ENCODE data around the gene ZFHX2.
"Not testable (repeated sequence)": the region's sequence is repeated elsewhere in the genome, so short reads cannot be mapped to it uniquely, and the experiment has no call there.

Gene ZFHX2

DNA sequence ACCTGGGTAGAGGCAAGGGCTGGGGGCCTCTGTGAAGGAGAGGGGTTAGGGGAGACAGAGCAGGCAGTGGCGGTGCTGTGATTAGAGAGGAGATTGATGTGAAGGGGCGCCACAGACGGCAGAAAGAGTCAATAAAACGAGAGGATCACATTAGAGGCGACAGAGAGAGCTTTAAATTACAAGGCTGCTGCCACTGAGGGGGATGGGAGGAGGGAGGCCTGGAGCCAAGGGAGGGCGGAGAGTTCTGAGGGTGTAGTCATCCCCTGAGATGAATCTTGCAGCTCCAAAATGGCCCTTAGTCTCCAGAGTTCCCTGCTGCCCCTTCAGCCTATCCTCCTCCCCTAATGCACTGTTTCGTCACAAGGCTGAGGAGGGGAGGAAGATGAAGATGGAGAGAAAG lies 12.8 kb downstream of the ZFHX2 start:
- no peak overlapping the region for H3K4me3 ChIP-seq (ENCODE audit: low read length in 2 of 2)
- no peak overlapping the region for H3K27ac ChIP-seq (ENCODE audit: low read length)
- H3K9ac ChIP-seq (ENCODE audit: low read length in 2 of 2): no peak overlapping the region
- no peaks in the 10 kb centered on the region for H3K36me3 ChIP-seq (ENCODE audit: control insufficient read depth in 2 of 2, insufficient read depth in 2 of 2, low read length in 2 of 2)
- H3K27me3 ChIP-seq (ENCODE audit: control insufficient read depth in 1 of 2, insufficient read depth in 2 of 2, low read length in 2 of 2): no peaks in the 10 kb centered on the region
- peaks cover 2% of the 10 kb centered on the region for H3K4me1 ChIP-seq (ENCODE audit: control insufficient read depth, insufficient read depth, low read length)
- H3K9me3 ChIP-seq (ENCODE audit: control insufficient read depth in 2 of 2, low read length in 2 of 2): no peaks in the 10 kb centered on the region

DNA sequence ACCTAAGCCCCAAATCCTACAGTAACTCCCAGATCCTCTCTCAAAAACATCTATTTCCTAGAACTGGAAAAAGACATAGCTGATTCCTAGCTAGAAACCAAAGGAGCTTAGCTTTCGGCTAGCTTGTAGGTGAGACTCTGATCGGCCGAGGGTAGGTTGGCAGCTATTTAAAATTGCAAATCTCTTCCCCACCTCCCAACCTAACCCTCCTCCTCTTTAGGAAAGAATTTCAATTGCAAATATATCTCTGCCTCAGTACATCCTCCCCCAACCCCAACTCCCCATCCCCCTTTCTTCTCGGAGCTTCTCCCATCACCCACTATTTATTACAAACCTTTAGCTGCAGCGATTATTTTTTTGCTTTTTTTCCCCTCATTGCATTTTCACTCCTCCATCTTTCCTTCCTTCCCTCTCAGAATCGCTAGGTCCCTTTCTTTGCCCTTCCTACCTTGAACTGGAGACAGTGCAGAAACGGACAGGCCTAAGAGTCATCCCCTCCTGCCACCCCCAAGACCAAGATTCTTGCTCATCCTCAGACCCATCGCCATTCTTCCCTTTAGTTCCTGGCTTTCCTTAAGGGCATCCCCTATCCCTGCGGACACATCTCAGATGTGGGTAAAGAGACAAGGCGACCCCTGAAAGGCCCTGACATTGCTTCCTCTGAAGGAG lies 13.4 kb downstream of the ZFHX2 start:
- H3K36me3 ChIP-seq (ENCODE audit: control insufficient read depth in 2 of 2, insufficient read depth in 2 of 2, low read length in 2 of 2): no peaks in the 10 kb centered on the region
- no peaks in the 10 kb centered on the region for H3K9me3 ChIP-seq (ENCODE audit: control insufficient read depth in 2 of 2, low read length in 2 of 2)
- H3K4me3 ChIP-seq (ENCODE audit: low read length in 2 of 2): no peak overlapping the region
- no peak overlapping the region for H3K27ac ChIP-seq (ENCODE audit: low read length)
- H3K27me3 ChIP-seq (ENCODE audit: control insufficient read depth in 1 of 2, insufficient read depth in 2 of 2, low read length in 2 of 2): no peaks in the 10 kb centered on the region
- H3K4me1 ChIP-seq (ENCODE audit: control insufficient read depth, insufficient read depth, low read length): peaks cover 2% of the 10 kb centered on the region
- no peak overlapping the region for H3K9ac ChIP-seq (ENCODE audit: low read length in 2 of 2)

DNA sequence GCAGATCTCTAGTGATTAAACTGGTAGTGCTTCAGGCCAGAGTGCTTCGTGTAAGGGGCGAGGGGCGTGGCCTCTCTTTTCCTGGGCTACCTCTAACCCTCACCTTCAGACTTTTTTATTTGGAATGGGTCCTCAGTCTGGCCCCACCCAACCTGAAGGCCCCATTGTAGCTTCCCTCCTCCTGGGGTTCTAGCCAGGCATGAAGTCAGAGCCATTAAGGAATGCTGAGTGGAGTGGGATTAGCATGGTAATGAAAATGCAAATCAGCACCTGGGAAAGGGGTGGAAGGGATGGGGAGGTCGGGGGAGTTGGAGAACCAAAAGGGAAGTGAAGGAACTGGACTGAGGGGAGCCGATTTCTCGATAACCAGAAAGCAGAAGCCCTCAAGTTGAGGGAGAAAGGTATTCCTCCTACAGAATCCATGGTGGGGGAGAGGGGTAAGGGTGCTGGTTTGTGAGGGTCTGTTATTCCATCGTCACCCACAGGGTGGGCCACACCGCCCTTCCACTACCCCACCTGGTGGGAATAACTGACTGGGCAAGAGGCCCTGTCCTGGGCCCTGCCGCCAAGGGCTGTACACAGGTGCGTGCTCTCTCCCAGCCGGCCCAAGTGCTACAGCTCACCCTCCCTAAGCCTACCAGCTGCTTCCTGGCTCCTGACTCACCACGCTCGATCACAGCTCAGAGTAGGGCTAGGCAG lies 14.1 kb downstream of the ZFHX2 start:
- H3K9me3 ChIP-seq (ENCODE audit: control insufficient read depth in 2 of 2, low read length in 2 of 2): no peaks in the 10 kb centered on the region
- H3K27ac ChIP-seq (ENCODE audit: low read length): no peak overlapping the region
- H3K4me3 ChIP-seq (ENCODE audit: low read length in 2 of 2): no peak overlapping the region
- H3K27me3 ChIP-seq (ENCODE audit: control insufficient read depth in 1 of 2, insufficient read depth in 2 of 2, low read length in 2 of 2): no peaks in the 10 kb centered on the region
- no peak overlapping the region for H3K9ac ChIP-seq (ENCODE audit: low read length in 2 of 2)
- H3K4me1 ChIP-seq (ENCODE audit: control insufficient read depth, insufficient read depth, low read length): peaks cover 2% of the 10 kb centered on the region
- H3K36me3 ChIP-seq (ENCODE audit: control insufficient read depth in 2 of 2, insufficient read depth in 2 of 2, low read length in 2 of 2): no peaks in the 10 kb centered on the region

DNA sequence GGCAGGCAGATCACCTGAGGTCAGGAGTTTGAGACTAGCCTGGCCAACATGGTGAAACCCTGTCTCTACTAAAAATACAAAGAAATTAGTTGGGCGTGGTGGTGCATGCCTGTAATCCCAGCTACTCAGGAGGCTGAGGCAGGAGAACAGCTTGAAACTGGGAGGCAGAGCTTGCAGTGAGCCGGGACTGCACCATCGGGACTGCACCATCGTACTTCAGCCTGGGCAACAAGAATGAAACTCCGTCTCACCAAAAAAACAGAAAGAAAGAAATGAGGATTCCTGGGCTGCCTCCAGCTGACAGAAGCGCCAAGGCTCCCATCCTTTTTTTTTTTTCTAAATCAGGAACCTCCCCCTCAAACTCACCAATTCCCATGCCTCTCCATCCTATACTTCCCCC lies 14.7 kb downstream of the ZFHX2 start:
- not testable (repeated sequence) for H3K9ac ChIP-seq (ENCODE audit: low read length in 2 of 2); H3K4me1 ChIP-seq (ENCODE audit: control insufficient read depth, insufficient read depth, low read length); H3K9me3 ChIP-seq (ENCODE audit: control insufficient read depth in 2 of 2, low read length in 2 of 2); H3K27me3 ChIP-seq (ENCODE audit: control insufficient read depth in 1 of 2, insufficient read depth in 2 of 2, low read length in 2 of 2); H3K36me3 ChIP-seq (ENCODE audit: control insufficient read depth in 2 of 2, insufficient read depth in 2 of 2, low read length in 2 of 2); H3K4me3 ChIP-seq (ENCODE audit: low read length in 2 of 2); H3K27ac ChIP-seq (ENCODE audit: low read length)

DNA sequence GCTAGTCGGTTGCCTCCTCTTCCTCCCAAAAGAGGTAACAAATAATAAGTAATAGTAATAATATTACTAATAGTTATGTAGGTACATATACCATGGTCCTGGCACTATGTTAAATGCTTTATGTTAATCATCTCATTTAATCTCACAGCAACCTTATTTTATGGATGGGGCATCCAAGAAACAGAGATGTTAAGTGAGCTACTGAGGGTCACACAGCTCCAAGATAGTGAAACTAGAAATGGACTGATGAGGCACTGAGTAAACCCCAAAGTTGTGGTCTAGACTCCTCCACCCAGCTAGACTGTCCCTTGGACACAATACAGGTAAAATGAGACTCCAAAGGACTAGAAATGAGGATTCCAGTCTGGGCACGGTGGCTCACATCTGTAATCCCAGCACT lies 15.1 kb downstream of the ZFHX2 start:
- Histone ChIP-seq H3K4me1 (ENCODE audit: control insufficient read depth, insufficient read depth, low read length) (peaks cover 2% of the 10 kb centered on the region), H3K27me3 (ENCODE audit: control insufficient read depth in 1 of 2, insufficient read depth in 2 of 2, low read length in 2 of 2) (no peaks in the 10 kb centered on the region), H3K9me3 (ENCODE audit: control insufficient read depth in 2 of 2, low read length in 2 of 2) (no peaks in the 10 kb centered on the region), H3K27ac (ENCODE audit: low read length) (no peak overlapping the region), H3K9ac (ENCODE audit: low read length in 2 of 2) (no peak overlapping the region), H3K4me3 (ENCODE audit: low read length in 2 of 2) (no peak overlapping the region), H3K36me3 (ENCODE audit: control insufficient read depth in 2 of 2, insufficient read depth in 2 of 2, low read length in 2 of 2) (no peaks in the 10 kb centered on the region)

DNA sequence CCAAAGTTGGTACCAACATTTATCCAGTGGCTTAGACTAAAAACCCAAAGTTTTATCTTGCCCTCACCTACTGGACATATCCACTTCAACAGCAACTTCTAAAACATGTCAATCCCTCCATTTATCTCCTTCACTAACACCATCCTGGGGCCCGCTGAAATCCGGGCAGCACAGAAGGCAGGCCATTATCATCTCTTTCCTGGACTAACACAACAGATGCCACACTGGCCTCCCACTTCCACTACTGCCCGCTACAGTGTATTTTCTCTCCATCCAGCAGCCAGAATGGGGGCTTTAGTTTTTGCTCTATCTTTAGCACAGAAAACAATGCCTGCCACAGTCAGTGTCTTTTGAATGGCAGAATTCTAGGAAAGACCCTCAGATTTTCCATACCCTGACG lies 15.6 kb downstream of the ZFHX2 start:
- no peaks in the 10 kb centered on the region for H3K27me3 ChIP-seq (ENCODE audit: control insufficient read depth in 1 of 2, insufficient read depth in 2 of 2, low read length in 2 of 2)
- H3K9me3 ChIP-seq (ENCODE audit: control insufficient read depth in 2 of 2, low read length in 2 of 2): no peaks in the 10 kb centered on the region
- peaks cover 2% of the 10 kb centered on the region for H3K4me1 ChIP-seq (ENCODE audit: control insufficient read depth, insufficient read depth, low read length)
- H3K9ac ChIP-seq (ENCODE audit: low read length in 2 of 2): no peak overlapping the region
- H3K36me3 ChIP-seq (ENCODE audit: control insufficient read depth in 2 of 2, insufficient read depth in 2 of 2, low read length in 2 of 2): no peaks in the 10 kb centered on the region
- H3K4me3 ChIP-seq (ENCODE audit: low read length in 2 of 2): no peak overlapping the region
- H3K27ac ChIP-seq (ENCODE audit: low read length): no peak overlapping the region

DNA sequence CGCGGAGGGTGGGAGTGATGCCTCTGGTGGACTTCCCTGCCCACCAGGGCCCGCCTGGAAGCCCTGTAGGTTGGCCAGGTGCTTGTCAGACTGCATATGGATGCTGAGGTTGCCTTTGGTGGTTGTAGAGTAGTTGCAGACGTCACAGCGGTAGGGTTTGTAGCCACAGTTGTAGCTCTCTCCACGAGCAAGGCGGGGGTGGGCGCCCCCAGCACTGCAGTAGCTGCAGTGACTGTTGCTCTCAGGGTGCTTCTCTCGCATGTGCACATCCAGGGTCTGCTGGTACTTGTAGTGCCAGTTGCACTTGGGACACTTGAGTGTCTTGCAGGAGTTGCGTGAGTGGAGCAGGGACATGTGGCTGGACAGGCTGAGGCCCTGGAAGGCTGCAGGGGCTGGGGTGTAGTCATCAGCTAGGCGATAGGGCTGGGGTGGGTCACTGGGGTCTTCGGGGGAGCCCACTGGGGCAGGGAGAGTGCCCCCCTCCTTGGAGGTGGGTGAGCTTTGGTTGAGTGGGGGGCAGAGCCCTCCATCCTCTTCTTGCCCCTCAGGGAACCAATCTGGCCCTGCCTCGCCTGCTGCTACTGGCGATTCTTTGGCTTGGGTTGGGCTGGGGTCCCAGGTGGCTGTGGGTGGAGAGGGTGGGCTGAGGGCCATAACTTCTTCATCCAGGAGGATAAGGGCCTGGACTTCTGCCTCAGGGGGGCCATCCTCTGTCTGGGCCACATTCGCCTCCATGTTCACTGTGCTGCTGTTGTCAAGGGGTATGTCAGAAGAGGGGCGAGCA lies 17.7 kb downstream of the ZFHX2 start:
- Histone ChIP-seq H3K4me3 (ENCODE audit: low read length in 2 of 2) (no peak overlapping the region), H3K36me3 (ENCODE audit: control insufficient read depth in 2 of 2, insufficient read depth in 2 of 2, low read length in 2 of 2) (no peaks in the 10 kb centered on the region), H3K9me3 (ENCODE audit: control insufficient read depth in 2 of 2, low read length in 2 of 2) (no peaks in the 10 kb centered on the region), H3K27ac (ENCODE audit: low read length) (no peak overlapping the region), H3K9ac (ENCODE audit: low read length in 2 of 2) (no peak overlapping the region), H3K27me3 (ENCODE audit: control insufficient read depth in 1 of 2, insufficient read depth in 2 of 2, low read length in 2 of 2) (no peaks in the 10 kb centered on the region), H3K4me1 (ENCODE audit: control insufficient read depth, insufficient read depth, low read length) (no peaks in the 10 kb centered on the region)

DNA sequence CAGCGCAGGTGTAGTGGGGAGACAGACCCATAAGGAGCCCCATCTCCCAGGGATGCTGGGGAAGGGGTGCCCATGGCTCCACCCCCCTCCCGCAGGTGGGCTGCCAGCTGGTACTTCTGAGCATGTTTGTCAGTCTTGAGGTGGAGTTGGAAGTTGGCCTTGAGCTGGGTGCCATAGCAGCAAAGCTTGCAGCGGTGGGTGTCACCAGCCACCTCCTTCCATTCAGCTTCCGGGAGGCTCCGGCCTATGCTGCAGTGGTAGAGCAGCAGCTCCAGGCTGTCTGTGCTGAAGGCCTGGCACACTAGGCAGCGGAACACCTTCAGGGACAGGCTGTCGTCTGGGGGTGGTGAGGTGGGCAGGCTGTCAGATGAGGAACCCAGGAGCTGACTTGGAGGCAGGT lies 18.9 kb downstream of the ZFHX2 start:
- Histone ChIP-seq H3K9ac (ENCODE audit: low read length in 2 of 2) (no peak overlapping the region), H3K36me3 (ENCODE audit: control insufficient read depth in 2 of 2, insufficient read depth in 2 of 2, low read length in 2 of 2) (no peaks in the 10 kb centered on the region), H3K27ac (ENCODE audit: low read length) (no peak overlapping the region), H3K4me3 (ENCODE audit: low read length in 2 of 2) (no peak overlapping the region), H3K4me1 (ENCODE audit: control insufficient read depth, insufficient read depth, low read length) (no peaks in the 10 kb centered on the region), H3K9me3 (ENCODE audit: control insufficient read depth in 2 of 2, low read length in 2 of 2) (no peaks in the 10 kb centered on the region), H3K27me3 (ENCODE audit: control insufficient read depth in 1 of 2, insufficient read depth in 2 of 2, low read length in 2 of 2) (no peaks in the 10 kb centered on the region)

DNA sequence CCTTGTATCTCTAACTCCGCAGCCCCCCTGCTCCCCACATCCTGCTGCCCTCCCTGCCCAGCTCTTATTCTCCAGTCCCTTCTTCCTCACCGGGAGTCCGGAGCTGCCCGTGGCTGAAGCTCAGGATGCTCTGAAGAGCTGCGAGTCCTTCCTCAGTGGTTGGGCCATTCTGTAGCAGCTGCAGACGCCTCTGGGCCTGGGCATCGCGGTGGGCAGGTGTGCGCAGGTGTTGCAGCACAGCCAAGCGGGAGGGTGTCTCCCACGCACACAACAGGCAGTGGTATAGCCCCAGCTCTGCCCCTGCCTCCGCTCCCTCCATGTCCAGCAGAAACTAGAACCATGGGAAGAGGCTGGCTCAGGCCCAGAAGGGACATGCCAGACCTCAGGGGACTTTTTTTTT lies 20.2 kb downstream of the ZFHX2 start:
- Histone ChIP-seq H3K9ac (ENCODE audit: low read length in 2 of 2) (no peak overlapping the region), H3K9me3 (ENCODE audit: control insufficient read depth in 2 of 2, low read length in 2 of 2) (no peaks in the 10 kb centered on the region), H3K36me3 (ENCODE audit: control insufficient read depth in 2 of 2, insufficient read depth in 2 of 2, low read length in 2 of 2) (no peaks in the 10 kb centered on the region), H3K4me3 (ENCODE audit: low read length in 2 of 2) (no peak overlapping the region), H3K27ac (ENCODE audit: low read length) (no peak overlapping the region), H3K4me1 (ENCODE audit: control insufficient read depth, insufficient read depth, low read length) (no peaks in the 10 kb centered on the region), H3K27me3 (ENCODE audit: control insufficient read depth in 1 of 2, insufficient read depth in 2 of 2, low read length in 2 of 2) (no peaks in the 10 kb centered on the region)

DNA sequence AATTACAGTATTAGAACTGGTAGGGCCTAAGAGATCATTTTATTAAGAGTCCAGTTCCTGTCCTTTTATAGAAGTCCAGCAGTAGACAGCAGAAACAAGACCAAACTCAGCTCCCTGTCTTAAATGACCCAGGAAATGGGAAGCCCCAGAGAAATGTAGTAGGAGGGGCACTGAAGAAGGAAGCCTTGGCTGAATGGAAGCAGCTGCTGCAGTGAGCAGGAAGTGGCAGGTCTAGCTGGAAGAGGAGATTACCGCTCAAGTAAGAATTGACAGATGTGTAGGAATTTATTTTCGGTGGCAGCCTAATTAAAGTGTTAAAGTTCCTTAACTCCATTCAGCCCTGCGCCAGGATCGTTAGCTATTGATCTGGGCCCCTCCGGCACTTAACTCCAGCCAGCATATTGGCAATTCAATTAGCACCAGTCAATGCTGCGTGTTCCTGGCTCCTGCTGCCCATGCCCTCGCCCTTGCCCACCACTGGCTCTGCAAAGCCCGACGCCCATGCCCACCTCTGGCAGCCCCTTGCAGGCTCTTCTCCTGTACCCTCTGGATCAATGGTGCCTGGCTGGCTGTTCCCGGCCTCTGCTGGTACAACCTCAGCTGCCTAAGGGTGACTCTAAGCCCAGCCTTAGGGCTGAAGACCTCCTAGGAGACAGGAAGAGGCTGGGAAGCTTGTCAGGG lies 21.1 kb downstream of the ZFHX2 start:
- H3K9ac ChIP-seq (ENCODE audit: low read length in 2 of 2): no peak overlapping the region
- no peaks in the 10 kb centered on the region for H3K27me3 ChIP-seq (ENCODE audit: control insufficient read depth in 1 of 2, insufficient read depth in 2 of 2, low read length in 2 of 2)
- no peaks in the 10 kb centered on the region for H3K4me1 ChIP-seq (ENCODE audit: control insufficient read depth, insufficient read depth, low read length)
- no peaks in the 10 kb centered on the region for H3K36me3 ChIP-seq (ENCODE audit: control insufficient read depth in 2 of 2, insufficient read depth in 2 of 2, low read length in 2 of 2)
- no peak overlapping the region for H3K4me3 ChIP-seq (ENCODE audit: low read length in 2 of 2)
- H3K9me3 ChIP-seq (ENCODE audit: control insufficient read depth in 2 of 2, low read length in 2 of 2): no peaks in the 10 kb centered on the region
- no peak overlapping the region for H3K27ac ChIP-seq (ENCODE audit: low read length)

Measured in stomach smooth muscle (tissue), 2 donors.